ENCODE data around the gene MARK1. TPM values are rescaled to one million over a fixed set of nuclear protein-coding genes. Genes with fewer than 3 reads are reported as not detected.

MARK1 gene
- total RNA-seq = 0.38 TPM

GRCh38 chr1:220527908-220528678 is at the start of gene MARK1:
TSS of gene MARK1 (plus strand) at chr1:220528136. CDS start at chr1:220528823, 687 bp downstream.
- peak; percentile 85 for ATAC-seq
- DNase-seq (ENCODE audit: low spot score) = peak; percentile 47

DNA sequence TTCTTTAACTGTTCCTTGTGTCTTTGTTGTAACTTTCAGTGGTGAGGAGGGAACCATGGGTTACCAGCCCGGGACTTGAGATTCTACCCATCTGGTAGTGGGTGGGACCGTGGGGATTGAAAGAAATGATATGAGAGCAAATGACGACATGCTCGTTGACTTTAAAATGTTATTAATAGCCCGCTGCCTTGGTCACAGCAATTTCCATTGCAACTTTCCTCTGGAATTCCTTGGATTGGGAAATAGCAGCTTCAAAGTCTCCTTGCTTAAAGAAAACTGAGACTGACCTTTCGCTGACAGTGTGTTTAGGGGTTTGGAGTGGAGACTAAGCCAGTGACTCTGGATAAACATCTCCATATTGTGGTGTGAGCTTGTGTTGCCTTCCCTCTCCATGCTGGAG is 44.2 kb upstream of the MARK1 start:
- no peak for ATAC-seq

DNA sequence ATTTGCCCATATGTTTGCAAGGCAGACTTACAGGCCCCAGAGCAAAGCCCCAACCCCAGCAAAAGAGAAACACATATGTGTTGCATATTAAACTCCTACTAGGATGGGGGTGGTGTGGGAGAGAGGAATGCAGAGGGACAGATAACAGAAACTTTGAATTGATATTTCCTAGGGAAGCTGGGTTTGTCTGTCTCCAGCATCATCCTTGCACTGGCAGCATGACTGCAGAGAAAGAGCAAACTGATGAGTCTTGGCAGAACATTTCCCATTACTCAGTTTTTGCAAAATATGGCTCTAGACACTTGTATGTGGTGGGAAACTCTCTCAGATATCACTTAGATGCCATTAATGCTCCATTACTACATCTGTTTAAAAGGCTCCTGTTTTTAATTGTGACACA is 43.8 kb upstream of the MARK1 start:
- no peak for DNase-seq (ENCODE audit: low spot score)
- no peak for ATAC-seq

More for the DNA sequence above, 44.2 kb upstream of the MARK1 start:
- no peak for DNase-seq (ENCODE audit: low spot score)

DNA sequence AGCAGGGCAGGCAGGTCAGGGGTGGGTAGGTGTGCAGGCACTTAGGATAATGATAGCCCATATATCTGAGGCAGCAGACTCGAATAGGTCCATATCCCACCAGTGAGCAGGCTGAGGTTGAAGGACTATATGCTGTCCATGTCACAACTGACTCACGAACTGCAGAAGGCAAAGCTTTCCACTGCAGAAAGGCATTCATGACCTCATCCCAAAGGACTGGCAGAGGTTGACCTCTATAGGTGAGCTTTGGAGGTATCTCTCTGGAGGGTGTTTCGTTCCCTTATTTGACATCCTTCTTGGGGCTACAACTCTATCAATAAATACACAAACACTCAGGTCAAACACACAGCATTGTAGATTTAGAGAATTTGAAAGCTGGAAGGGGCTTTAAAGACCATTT is 42.8 kb upstream of the MARK1 start:
- no peak for DNase-seq (ENCODE audit: low spot score)
- no peak for ATAC-seq

DNA sequence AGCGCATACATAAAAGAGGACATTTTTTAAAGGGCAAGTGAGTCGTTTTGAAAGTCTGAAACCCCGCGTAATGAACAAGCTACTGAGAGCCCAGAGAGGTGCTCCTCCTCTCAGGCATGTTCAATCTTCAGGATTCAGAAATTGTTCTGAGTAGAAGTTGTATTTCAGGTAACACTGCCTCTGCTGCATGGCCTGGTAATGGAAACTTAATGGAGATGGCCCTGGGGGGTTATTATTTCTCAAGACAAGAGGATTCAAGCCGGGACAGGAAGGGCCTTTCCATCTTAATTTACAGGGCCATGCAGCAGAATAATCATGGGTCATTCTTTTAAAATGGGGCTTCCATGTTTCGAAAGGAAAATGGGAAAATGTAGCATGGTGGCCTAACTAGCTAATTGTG is 42.1 kb upstream of the MARK1 start:
- no peak for ATAC-seq
- no peak for DNase-seq (ENCODE audit: low spot score)

DNA sequence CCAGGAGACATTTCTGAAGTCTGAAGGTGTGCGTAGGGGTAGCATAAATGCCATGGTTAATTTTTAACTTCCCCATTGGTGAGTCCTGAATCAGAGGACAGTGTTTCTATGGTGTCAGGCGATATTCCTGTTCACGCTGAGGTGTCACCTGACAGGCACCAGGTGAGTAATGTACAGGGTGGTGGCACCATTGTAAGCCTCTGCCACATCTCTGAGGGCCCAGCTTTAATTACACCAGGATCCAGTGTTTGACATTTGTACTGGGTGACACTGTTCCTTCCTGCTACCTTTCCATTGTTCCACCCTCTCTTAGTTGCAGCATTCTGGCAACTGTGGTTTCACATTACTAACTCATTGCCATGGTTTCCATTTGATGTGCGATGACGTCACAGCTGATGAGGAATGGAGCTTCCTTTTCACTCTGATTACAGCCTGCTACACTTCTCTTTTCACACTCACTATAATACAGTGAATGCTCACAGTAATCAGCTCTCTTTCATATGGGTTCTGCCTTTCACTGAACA is 40.6 kb upstream of the MARK1 start:
- ATAC-seq = no peak
- no peak for DNase-seq (ENCODE audit: low spot score)

- ATAC-seq (no peak), DNase-seq (ENCODE audit: low spot score) (no peak)
These were observed 36.0 kb upstream of the MARK1 start for GRCh38 chr1:220491891-220492290.

GRCh38 chr1:220497220-220497947 is 30.6 kb upstream of the MARK1 start:
- ATAC-seq (no peak), DNase-seq (ENCODE audit: low spot score) (no peak)

- DNase-seq (ENCODE audit: low spot score) (no peak), ATAC-seq (no peak)
These were observed 29.7 kb upstream of the MARK1 start for GRCh38 chr1:220498188-220498587.

DNA sequence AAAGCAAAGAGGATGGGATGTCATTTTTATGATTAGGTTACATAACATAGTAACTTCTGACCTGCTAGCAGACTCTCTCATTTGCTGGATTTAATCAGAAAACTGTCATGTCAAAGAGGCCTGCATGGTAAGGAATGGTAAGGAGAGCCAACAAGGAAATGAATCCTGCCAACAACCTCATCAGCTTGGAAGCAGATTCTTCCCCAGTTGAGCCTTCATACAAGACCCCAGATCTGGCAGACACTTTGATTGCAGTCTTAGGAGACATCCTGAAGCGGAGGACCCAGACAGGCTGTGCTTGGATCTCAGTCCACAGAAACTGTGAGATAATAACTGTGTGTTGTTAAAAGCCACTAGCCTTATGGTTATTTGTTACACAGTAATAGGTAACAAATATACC is 27.6 kb upstream of the MARK1 start:
- ATAC-seq (no peak), DNase-seq (ENCODE audit: low spot score) (no peak)

GRCh38 chr1:220504329-220504728 is 23.6 kb upstream of the MARK1 start:
- DNase-seq (ENCODE audit: low spot score) (no peak), ATAC-seq (no peak)

DNA sequence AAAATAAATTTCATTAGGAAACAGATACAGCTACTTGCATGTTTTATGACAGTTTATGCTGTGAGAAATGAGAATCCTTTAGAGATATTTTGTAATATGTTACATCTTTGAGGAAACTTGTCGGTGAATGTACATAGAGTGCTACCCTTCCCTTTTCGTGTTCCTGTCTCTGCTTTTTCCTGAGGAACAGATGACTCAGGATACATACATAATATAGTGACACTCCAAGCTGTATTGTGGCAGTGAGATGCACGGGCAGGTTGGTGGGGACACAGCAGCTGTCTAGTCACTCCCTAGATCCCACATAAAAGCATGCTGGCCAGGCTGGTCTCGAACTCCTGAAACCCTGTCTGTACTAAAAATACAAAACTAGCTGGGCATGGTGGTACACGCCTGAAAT is 20.9 kb upstream of the MARK1 start:
- ATAC-seq (no peak), DNase-seq (ENCODE audit: low spot score) (no peak)

DNA sequence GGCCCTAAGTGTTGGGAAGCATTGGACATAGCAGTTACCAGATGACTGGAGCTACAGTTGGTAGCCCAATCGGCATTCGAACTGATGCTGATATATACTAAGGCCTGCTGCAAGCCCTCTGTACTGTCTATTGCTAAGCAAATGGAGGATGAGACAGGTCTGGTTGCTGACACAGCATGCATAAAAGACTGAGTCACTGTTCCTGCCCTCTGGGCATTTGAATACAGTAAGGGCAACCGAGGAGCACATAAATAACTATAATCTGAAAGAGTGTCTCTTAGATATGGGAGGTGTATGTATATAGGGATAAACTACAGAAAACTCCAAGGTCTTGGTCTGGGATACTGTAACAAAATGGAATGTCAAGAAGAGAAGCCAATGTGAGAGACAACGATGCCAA is 16.8 kb upstream of the MARK1 start:
- no peak for DNase-seq (ENCODE audit: low spot score)
- no peak for ATAC-seq

- DNase-seq (ENCODE audit: low spot score) = no peak
- no peak for ATAC-seq
These were observed 16.2 kb upstream of the MARK1 start for GRCh38 chr1:220511785-220512184.

- DNase-seq (ENCODE audit: low spot score) (no peak), ATAC-seq (no peak)
These were observed 14.1 kb upstream of the MARK1 start for GRCh38 chr1:220513834-220514233.

DNA sequence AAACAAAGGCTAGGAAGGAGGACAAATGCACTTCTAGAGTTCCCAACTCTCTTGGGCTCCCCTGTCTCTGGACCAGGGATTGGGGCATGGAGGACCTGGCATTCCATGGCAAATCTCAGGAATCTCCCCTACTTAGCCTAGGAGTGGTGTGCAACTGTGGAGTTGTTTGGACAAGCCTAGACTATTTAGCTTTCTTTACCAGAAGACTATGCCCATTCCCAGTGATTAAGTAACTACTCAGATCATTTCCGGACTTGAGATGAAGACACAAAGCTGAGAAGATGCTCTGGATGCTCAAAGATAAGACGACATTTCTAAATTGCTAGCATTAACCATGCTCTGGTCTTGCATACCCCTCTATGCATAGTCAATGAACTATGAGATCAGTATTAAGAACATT is 13.7 kb upstream of the MARK1 start:
- DNase-seq (ENCODE audit: low spot score) = no peak
- ATAC-seq = no peak

- no peak for ATAC-seq
- DNase-seq (ENCODE audit: low spot score) = no peak
These were observed 11.8 kb upstream of the MARK1 start for GRCh38 chr1:220516014-220516721.

GRCh38 chr1:220516722-220517042 is 11.3 kb upstream of the MARK1 start:
- DNase-seq (ENCODE audit: low spot score) (no peak), ATAC-seq (no peak)

- DNase-seq (ENCODE audit: low spot score) (no peak), ATAC-seq (no peak)
These were observed 6.2 kb upstream of the MARK1 start for GRCh38 chr1:220521778-220522177.

DNA sequence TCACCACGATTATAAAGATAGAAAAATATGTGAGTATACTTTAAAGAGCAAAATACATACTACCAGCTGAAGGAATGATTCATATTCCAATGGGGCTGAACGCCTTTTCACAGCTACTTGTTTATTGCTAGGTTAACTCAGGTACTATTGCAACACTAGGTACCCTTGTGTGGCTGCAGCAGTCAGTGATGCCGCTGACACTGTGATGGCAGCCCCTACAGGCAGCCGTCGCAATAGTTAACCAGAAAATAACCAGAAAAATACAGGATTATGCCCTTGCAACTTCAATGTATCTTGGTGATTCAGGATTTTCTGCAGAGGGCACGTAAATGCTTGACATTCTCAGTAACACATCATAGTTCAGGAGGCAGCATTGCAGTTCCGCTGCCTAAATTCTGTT is 1.6 kb upstream of the MARK1 start:
- DNase-seq (ENCODE audit: low spot score) (no peak), ATAC-seq (no peak)

DNA sequence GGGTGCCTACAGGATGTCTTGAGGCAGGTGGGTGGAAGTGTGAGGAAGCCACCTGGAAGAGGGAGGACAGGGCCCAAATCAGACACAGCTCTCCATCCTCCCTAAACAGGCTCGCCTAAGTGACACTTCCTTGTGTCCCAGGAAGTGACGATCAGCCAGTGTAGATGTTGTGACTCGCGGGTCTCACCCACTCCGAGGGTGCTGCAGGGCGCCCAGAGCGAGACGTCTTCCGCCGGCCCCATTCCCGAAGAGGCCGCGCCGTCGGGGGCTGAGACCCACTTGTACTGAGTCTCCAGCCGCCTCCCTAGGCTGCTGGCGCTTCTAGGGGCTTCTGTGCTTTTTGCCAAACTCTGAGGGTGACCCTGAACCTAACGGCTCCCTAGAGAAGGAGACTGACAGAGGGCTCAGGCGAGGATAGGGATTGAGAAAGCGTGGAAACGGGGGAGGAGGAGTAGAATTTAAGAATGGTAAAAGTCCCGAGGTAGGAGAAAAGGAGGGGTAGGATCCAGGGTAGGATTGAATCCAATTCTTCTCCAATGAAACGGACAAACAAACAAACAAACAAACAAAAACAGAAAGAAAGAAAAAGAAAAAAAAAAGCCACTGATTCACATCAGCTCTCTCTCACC is 543 bp upstream of the MARK1 start:
- peak; percentile 8 for ATAC-seq
- DNase-seq (ENCODE audit: low spot score) = no peak

Measured in left lobe of liver (tissue), 2 donors.